MM.1S (cell line): ENCODE results near the gene ABCC6.

Source experiments
- DNase-seq: peaks from one replicate; pipeline ENCODE4 v3.0.0-alpha.2; 2015
- H2AFZ ChIP-seq: fragments of 300-600 bp; sonication (generic); 2 replicates; pipeline ENCODE4 v1.6.0; 2016; ENCODE audit warnings: antibody characterized with exemption, low read length
- H3F3A ChIP-seq: fragments of 300-600 bp; sonication (generic); 2 replicates; pipeline ENCODE4 v1.6.1; 2016; ENCODE audit warnings: mild to moderate bottlenecking, antibody characterized with exemption, low read length, moderate library complexity, mixed read lengths; ENCODE audit not compliant: insufficient read depth
- H3K27ac ChIP-seq: fragments of 300-600 bp; sonication (generic); 2 replicates; pipeline ENCODE4 v1.5.1; 2016; ENCODE audit warnings: mild to moderate bottlenecking, low read length
- H3K27me3 ChIP-seq: fragments of 300-600 bp; sonication (generic); replicated peaks from 2 replicates; pipeline ENCODE4 v1.6.0; 2016; ENCODE audit warnings: low read length; ENCODE audit not compliant: insufficient read depth
- H3K36me3 ChIP-seq: fragments of 300-600 bp; sonication (generic); replicated peaks from 2 replicates; pipeline ENCODE4 v1.6.1; 2016; ENCODE audit warnings: mild to moderate bottlenecking, low read length, mixed read lengths; ENCODE audit not compliant: insufficient read depth
- H3K4me1 ChIP-seq: fragments of 300-600 bp; sonication (generic); 2 replicates; pipeline ENCODE4 v1.6.1; 2016; ENCODE audit warnings: low read length, mixed read lengths
- H3K4me2 ChIP-seq: fragments of 300-600 bp; sonication (generic); 2 replicates; pipeline ENCODE4 v1.6.0; 2016; ENCODE audit warnings: low read depth, low read length
- H3K4me3 ChIP-seq: fragments of 300-600 bp; sonication (generic); 2 replicates; pipeline ENCODE4 v1.5.1; 2016; ENCODE audit warnings: low read length, mixed read lengths
- H3K79me2 ChIP-seq: fragments of 300-600 bp; sonication (generic); 2 replicates; pipeline ENCODE4 v1.6.1; 2016; ENCODE audit warnings: mixed run types, low read length, mixed read lengths
- H3K9ac ChIP-seq: fragments of 300-600 bp; sonication (generic); 2 replicates; pipeline ENCODE4 v1.6.1; 2016; ENCODE audit warnings: low read length, mixed read lengths
- H3K9me2 ChIP-seq: fragments of 300-600 bp; sonication (generic); replicated peaks from 2 replicates; pipeline ENCODE4 v1.6.1; 2016; ENCODE audit warnings: mild to moderate bottlenecking, low read length, mixed read lengths; ENCODE audit not compliant: insufficient read depth
- H3K9me3 ChIP-seq: fragments of 300-600 bp; sonication (generic); replicated peaks from 2 replicates; pipeline ENCODE4 v1.6.1; 2016; ENCODE audit warnings: mild to moderate bottlenecking, low read length, mixed read lengths; ENCODE audit not compliant: insufficient read depth
- H4K20me1 ChIP-seq: fragments of 300-600 bp; sonication (generic); 2 replicates; pipeline ENCODE4 v1.6.1; 2016; ENCODE audit warnings: mild to moderate bottlenecking, low read length, moderate library complexity, mixed read lengths; ENCODE audit not compliant: insufficient read depth
- EZH2 ChIP-seq: fragments of 300-600 bp; sonication (generic); optimal IDR thresholded peaks from 2 replicates; pipeline ENCODE3; 2017; ENCODE audit warnings: low read depth, mild to moderate bottlenecking, antibody characterized with exemption, low read length, mixed read lengths
- EZH2phosphoT487 ChIP-seq: fragments of 300-600 bp; sonication (generic); IDR thresholded peaks from 2 replicates; pipeline ENCODE4 v1.6.1; 2018; ENCODE audit warnings: antibody characterized with exemption, low read length
- TF ChIP-seq, protein P1 (sequence below): fragments of 300-600 bp; sonication (generic); IDR thresholded peaks from 2 replicates; pipeline ENCODE4 v1.5.1; 2016; ENCODE audit warnings: antibody characterized with exemption, low read length, mixed read lengths

Gene ABCC6

DNA sequence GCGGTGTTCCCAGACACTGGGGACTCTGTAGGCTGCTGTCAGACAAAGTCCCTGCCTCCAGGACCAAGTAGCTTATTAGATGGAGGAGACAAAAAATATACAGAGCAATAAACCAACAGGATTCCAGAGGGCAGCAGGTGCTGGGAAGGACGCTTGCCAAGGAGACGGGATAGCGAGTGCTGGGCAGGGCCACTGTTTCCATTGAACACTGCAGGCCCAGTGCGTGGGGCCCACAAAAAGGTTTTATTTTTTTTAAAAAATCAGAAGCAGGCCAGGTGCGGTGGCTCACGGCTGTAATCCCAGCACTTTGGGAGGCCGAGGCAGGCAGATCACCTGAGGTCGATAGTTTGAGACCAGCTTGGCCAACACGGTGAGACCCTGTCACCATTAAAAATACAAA lies 84.2 kb downstream of the ABCC6 start:
- Histone ChIP-seq H3K4me2 (no peak overlapping the region), H3K9me2 (no peaks in the 10 kb centered on the region), H2AFZ (no peak overlapping the region), H3K36me3 (0 out of 2 replicates have a peak, but pooled peaks cover 6% of the 10 kb centered on the region), H3K27me3 (no peaks in the 10 kb centered on the region), H3K9ac (no peak overlapping the region), H3F3A (no peaks in the 10 kb centered on the region), H3K4me3 (no peak overlapping the region), H3K4me1 (no peaks in the 10 kb centered on the region), H3K9me3 (no peaks in the 10 kb centered on the region), H3K79me2 (no peaks in the 10 kb centered on the region), H3K27ac (no peak overlapping the region), H4K20me1 (no peaks in the 10 kb centered on the region)
- DNase-seq: no peak
- TF ChIP-seq EZH2phosphoT487 (no peak), EZH2 (no peak)
- TF ChIP-seq, protein P1, sequence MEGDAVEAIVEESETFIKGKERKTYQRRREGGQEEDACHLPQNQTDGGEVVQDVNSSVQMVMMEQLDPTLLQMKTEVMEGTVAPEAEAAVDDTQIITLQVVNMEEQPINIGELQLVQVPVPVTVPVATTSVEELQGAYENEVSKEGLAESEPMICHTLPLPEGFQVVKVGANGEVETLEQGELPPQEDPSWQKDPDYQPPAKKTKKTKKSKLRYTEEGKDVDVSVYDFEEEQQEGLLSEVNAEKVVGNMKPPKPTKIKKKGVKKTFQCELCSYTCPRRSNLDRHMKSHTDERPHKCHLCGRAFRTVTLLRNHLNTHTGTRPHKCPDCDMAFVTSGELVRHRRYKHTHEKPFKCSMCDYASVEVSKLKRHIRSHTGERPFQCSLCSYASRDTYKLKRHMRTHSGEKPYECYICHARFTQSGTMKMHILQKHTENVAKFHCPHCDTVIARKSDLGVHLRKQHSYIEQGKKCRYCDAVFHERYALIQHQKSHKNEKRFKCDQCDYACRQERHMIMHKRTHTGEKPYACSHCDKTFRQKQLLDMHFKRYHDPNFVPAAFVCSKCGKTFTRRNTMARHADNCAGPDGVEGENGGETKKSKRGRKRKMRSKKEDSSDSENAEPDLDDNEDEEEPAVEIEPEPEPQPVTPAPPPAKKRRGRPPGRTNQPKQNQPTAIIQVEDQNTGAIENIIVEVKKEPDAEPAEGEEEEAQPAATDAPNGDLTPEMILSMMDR: no peak

DNA sequence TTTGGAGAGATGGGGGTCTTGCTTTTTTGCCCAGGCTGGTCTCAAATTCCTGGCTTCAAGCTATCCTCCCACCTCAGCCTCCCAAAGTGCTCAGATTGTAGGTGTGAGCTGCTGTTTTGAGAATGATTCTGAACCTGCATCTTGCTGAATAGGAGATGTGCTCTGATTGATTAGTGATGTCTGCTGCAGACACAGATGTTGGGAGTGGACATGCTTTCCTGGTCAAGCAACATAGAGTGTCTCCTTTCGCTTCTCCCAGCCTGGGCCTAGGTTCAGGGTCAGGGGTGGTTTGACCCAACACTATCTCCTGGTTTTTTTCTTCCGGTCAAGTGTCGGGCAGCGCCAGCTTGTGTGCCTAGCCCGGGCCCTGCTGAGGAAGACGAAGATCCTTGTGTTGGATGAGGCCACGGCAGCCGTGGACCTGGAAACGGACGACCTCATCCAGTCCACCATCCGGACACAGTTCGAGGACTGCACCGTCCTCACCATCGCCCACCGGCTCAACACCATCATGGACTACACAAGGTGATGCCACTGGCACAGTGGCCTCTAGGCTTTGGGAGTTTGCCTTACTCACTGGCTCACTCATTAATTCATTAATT lies 85.2 kb downstream of the ABCC6 start:
- no peak for TF ChIP-seq EZH2
- Histone ChIP-seq H3K27me3 (no peaks in the 10 kb centered on the region), H3F3A (no peaks in the 10 kb centered on the region), H3K9ac (no peak overlapping the region), H3K9me3 (no peaks in the 10 kb centered on the region), H3K4me2 (no peak overlapping the region), H3K79me2 (no peaks in the 10 kb centered on the region), H3K4me3 (no peak overlapping the region), H3K36me3 (0 out of 2 replicates have a peak, but pooled peaks cover 6% of the 10 kb centered on the region), H3K27ac (no peak overlapping the region), H4K20me1 (no peaks in the 10 kb centered on the region), H3K9me2 (no peaks in the 10 kb centered on the region), H3K4me1 (no peaks in the 10 kb centered on the region), H2AFZ (no peak overlapping the region)
- DNase-seq: no peak

DNA sequence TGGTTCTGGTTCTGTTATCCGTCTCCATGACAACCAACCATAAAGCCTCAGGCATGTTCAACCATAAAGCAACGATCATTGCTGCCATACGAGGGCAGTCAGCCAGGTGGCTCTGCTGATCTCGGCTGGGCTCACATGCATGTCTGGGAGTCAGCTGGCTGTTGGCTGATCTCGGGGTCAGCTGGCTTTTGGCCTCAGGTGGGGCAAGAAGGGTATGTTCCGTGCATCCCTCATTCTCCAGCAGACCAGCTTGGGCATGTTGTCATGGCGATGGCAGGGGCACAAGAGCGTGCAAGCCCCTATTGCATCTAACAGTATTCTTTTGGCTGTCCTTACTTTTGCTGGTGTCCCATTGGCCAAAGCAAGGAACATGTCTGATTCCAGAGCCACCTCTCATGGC lies 86.2 kb downstream of the ABCC6 start:
- Histone ChIP-seq H3F3A (no peaks in the 10 kb centered on the region), H3K36me3 (0 out of 2 replicates have a peak, but pooled peaks cover 6% of the 10 kb centered on the region), H3K4me3 (no peak overlapping the region)

DNA sequence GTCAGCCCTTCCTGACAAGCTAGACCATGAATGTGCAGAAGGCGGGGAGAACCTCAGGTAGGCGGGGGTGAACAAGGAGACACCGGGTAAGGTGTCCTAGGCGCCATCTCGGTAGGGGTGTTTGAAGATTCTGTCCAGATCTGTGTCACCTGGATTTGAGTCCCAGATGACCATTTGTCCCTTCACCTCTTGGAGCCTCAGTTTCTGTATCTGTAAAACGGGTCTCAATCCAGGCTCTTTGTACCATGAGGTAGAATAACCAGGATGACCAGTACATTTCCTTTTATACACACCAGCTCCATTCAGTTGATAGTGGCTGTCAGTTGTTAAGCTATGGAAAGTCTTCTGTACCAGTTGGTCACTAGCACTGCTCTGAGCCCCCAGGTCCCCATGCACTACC lies 86.7 kb downstream of the ABCC6 start:
- TF ChIP-seq EZH2 (no peak), EZH2phosphoT487 (no peak)
- TF ChIP-seq, protein P1: no peak
- no peaks in the 10 kb centered on the region for H3K9me3 ChIP-seq
- no peaks in the 10 kb centered on the region for H3K9me2 ChIP-seq
- H4K20me1 ChIP-seq: no peaks in the 10 kb centered on the region
- no peak overlapping the region for H2AFZ ChIP-seq
- no peaks in the 10 kb centered on the region for H3K4me1 ChIP-seq
- no peak overlapping the region for H3K27ac ChIP-seq
- H3K4me3 ChIP-seq: no peak overlapping the region
- H3K79me2 ChIP-seq: no peaks in the 10 kb centered on the region
- DNase-seq: no peak
- H3K36me3 ChIP-seq: 0 out of 2 replicates have a peak, but pooled peaks cover 6% of the 10 kb centered on the region
- H3F3A ChIP-seq: no peaks in the 10 kb centered on the region
- no peaks in the 10 kb centered on the region for H3K27me3 ChIP-seq
- no peak overlapping the region for H3K9ac ChIP-seq
- no peak overlapping the region for H3K4me2 ChIP-seq

More for the DNA sequence above, 86.2 kb downstream of the ABCC6 start:
- no peaks in the 10 kb centered on the region for H3K9me2 ChIP-seq
- no peak overlapping the region for H3K4me2 ChIP-seq
- no peaks in the 10 kb centered on the region for H4K20me1 ChIP-seq
- H3K79me2 ChIP-seq: no peaks in the 10 kb centered on the region
- no peak for TF ChIP-seq EZH2phosphoT487
- TF ChIP-seq EZH2: no peak
- TF ChIP-seq, protein P1: no peak
- no peak overlapping the region for H3K9ac ChIP-seq
- no peak for DNase-seq
- no peak overlapping the region for H2AFZ ChIP-seq
- H3K4me1 ChIP-seq: no peaks in the 10 kb centered on the region
- no peak overlapping the region for H3K27ac ChIP-seq
- H3K27me3 ChIP-seq: no peaks in the 10 kb centered on the region
- no peaks in the 10 kb centered on the region for H3K9me3 ChIP-seq
